ENCODE results near the gene TPH1.
"Not testable (repeated sequence)": the region's sequence is repeated elsewhere in the genome, so short reads cannot be mapped to it uniquely, and the experiment has no call there.

The TPH1 gene

GRCh38 chr11:18016789-18017188 is 29.3 kb downstream of the TPH1 start:
- DNase-seq, result no peak

GRCh38 chr11:18014876-18015275 is 31.2 kb downstream of the TPH1 start:
- no peak for DNase-seq

- DNase-seq, result no peak
Measured at GRCh38 chr11:18013790-18014507, 32.1 kb downstream of the TPH1 start.

- peak; percentile 86 for DNase-seq
Measured at GRCh38 chr11:18012906-18013781, 32.9 kb downstream of the TPH1 start, which contains the start of gene SERGEF. SERGEF (minus strand) TSS chr11:18013047; CDS start chr11:18013010, 37 bp downstream.

GRCh38 chr11:18012122-18012905 is 33.8 kb downstream of the TPH1 start:
- no peak for DNase-seq

- no peak for DNase-seq
Measured at GRCh38 chr11:18011633-18012032, 34.4 kb downstream of the TPH1 start.

GRCh38 chr11:18010977-18011586 is 35.0 kb downstream of the TPH1 start:
- DNase-seq, result no peak

- no peak for DNase-seq
Measured at GRCh38 chr11:18010121-18010670, 35.9 kb downstream of the TPH1 start.

- DNase-seq, result peak; percentile 68
Measured at GRCh38 chr11:18005376-18006129, 40.5 kb downstream of the TPH1 start.

GRCh38 chr11:18001191-18001590 is 44.9 kb downstream of the TPH1 start:
- no peak for DNase-seq

- no peak for DNase-seq
Measured at GRCh38 chr11:18000760-18001159, 45.3 kb downstream of the TPH1 start.

GRCh38 chr11:18000128-18000527 is 45.9 kb downstream of the TPH1 start:
- not testable (repeated sequence) for DNase-seq

Data from MV-4-11 (cell line).